DND-41 (cell line): ENCODE measurements around the gene ANKRD65.

Experiments
- EZH2 ChIP-seq: IDR thresholded peaks from 3 replicates; pipeline ENCODE4 v1.6.1; 2012; ENCODE audit warnings: borderline replicate concordance, low read depth, mild to moderate bottlenecking, moderate library complexity, low read length, inconsistent platforms; ENCODE audit not compliant: severe bottlenecking
- TF ChIP-seq, protein P1 (sequence below): IDR thresholded peaks from 2 replicates; pipeline ENCODE4 v1.5.1; 2012; ENCODE audit warnings: borderline replicate concordance, low read length, moderate library complexity, mild to moderate bottlenecking; ENCODE audit not compliant: poor library complexity, severe bottlenecking; ENCODE audit errors: extremely low read depth

- TF ChIP-seq, protein P1, sequence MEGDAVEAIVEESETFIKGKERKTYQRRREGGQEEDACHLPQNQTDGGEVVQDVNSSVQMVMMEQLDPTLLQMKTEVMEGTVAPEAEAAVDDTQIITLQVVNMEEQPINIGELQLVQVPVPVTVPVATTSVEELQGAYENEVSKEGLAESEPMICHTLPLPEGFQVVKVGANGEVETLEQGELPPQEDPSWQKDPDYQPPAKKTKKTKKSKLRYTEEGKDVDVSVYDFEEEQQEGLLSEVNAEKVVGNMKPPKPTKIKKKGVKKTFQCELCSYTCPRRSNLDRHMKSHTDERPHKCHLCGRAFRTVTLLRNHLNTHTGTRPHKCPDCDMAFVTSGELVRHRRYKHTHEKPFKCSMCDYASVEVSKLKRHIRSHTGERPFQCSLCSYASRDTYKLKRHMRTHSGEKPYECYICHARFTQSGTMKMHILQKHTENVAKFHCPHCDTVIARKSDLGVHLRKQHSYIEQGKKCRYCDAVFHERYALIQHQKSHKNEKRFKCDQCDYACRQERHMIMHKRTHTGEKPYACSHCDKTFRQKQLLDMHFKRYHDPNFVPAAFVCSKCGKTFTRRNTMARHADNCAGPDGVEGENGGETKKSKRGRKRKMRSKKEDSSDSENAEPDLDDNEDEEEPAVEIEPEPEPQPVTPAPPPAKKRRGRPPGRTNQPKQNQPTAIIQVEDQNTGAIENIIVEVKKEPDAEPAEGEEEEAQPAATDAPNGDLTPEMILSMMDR: no peak
- no peak for TF ChIP-seq EZH2
Measured at GRCh38 chr1:1403653-1404052, 17.4 kb downstream of the ANKRD65 start.
